ENCODE data around the gene CHN1. TPM values are rescaled to one million over a fixed set of nuclear protein-coding genes. Genes with fewer than 3 reads are reported as not detected.

The CHN1 gene
- total and polyA plus RNA-seq, 7 donors, result 2.1 to 15.6 (median 11.4) TPM

DNA sequence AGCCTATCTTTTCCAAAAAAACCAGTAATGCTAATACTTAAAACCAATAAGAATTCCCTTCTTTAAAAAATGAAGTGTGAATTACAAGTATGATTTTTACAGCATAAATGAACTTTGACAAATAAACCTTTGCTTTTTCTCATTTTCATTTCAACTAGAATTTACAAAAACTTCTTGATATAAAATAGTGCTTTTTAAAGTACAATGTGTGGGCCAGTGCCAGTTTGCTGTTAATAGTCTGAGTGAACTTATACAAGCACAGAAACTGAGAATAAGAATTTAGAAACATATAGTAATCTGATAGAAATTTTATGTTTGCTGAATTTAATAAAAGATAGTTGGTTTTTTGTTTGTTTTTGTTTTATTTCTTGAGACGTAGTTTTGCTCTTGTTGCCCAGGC, 197.2 kb downstream of the CHN1 start:
- no peak for DNase-seq
- Histone ChIP-seq H3K36me3 (peaks cover 0 to 26% (median 0%) of the 10 kb centered on the region in 4 donors), H3K4me1 (peaks cover 0 to 3% (median 0%) of the 10 kb centered on the region in 4 donors), H3K27me3 (no peaks in the 10 kb centered on the region), H3K27ac (peak overlapping the region in 1 of 4 donors; percentile 3), H3K4me3 (no peak overlapping the region), H3K9me3 (no peaks in the 10 kb centered on the region)
- TF ChIP-seq, protein P1, sequence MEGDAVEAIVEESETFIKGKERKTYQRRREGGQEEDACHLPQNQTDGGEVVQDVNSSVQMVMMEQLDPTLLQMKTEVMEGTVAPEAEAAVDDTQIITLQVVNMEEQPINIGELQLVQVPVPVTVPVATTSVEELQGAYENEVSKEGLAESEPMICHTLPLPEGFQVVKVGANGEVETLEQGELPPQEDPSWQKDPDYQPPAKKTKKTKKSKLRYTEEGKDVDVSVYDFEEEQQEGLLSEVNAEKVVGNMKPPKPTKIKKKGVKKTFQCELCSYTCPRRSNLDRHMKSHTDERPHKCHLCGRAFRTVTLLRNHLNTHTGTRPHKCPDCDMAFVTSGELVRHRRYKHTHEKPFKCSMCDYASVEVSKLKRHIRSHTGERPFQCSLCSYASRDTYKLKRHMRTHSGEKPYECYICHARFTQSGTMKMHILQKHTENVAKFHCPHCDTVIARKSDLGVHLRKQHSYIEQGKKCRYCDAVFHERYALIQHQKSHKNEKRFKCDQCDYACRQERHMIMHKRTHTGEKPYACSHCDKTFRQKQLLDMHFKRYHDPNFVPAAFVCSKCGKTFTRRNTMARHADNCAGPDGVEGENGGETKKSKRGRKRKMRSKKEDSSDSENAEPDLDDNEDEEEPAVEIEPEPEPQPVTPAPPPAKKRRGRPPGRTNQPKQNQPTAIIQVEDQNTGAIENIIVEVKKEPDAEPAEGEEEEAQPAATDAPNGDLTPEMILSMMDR (IDR thresholded peaks at IDR 0.05), result no peak
- TF ChIP-seq POLR2AphosphoS5 (IDR thresholded peaks at IDR 0.05) (no peak), EP300 (IDR thresholded peaks at IDR 0.05) (no peak), POLR2A (IDR thresholded peaks at IDR 0.05) (no peak)
- 74 to 85% methylated on average over 1 of the region's 1 CpG for WGBS, 2 donors
- intact Hi-C loops (cut with DNase I), result no loop called here

DNA sequence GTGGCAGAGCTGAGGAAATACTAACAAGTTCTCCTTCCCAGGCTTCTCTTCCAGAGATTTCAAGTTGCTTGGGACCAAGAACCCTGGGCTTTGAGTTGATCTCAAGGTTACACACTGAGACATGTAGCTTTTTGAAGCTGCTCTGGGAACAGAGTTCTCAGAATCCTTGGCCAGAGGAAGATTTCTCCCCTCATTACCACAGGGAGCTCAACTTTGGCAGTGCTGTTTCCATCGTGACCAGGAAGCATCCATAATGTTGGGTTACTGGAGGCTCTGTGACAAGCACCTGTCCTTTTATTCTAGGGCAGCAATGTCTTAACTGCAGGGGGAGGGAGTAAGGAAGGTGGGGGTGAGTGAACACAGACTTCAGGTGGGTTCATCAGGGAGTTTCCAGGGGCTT, 199.4 kb downstream of the CHN1 start:
- H3K27ac ChIP-seq, result no peak overlapping the region
- no peak for DNase-seq
- WGBS, 2 donors, result 66 to 91% methylated on average over 1 of the region's 1 CpG
- no peak for TF ChIP-seq POLR2A (IDR thresholded peaks at IDR 0.05)
- no peak for TF ChIP-seq EP300 (IDR thresholded peaks at IDR 0.05)
- TF ChIP-seq POLR2AphosphoS5 (IDR thresholded peaks at IDR 0.05), result no peak
- TF ChIP-seq, protein P1 (IDR thresholded peaks at IDR 0.05), result no peak
- no peak overlapping the region for H3K4me3 ChIP-seq
- no peaks in the 10 kb centered on the region for H3K9me3 ChIP-seq
- peaks cover 0 to 3% (median 0%) of the 10 kb centered on the region in 4 donors for H3K4me1 ChIP-seq
- peaks cover 0 to 15% (median 0%) of the 10 kb centered on the region in 4 donors for H3K36me3 ChIP-seq
- intact Hi-C loops (cut with DNase I), result no loop called here
- no peaks in the 10 kb centered on the region for H3K27me3 ChIP-seq

DNA sequence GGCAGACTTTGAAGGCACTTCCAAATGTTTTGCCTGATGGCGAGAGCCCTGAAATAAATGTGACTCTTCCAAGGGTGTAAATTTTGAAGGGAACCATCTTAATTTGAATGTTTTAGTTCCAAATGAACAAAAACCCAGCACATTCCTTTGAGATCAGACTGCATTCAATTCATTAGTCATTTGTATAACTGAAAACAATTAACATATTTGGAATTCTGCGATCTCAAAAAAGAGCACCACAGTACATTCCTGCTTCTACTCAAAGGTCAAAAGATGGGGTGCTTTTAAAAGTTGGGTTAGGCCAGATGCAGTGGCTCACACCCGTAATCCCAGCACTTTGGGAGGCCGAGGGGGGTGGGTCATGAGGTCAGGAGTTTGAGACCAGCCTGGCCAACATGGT, 202.7 kb downstream of the CHN1 start:
- Histone ChIP-seq H3K4me3 (no peak overlapping the region), H3K27me3 (no peaks in the 10 kb centered on the region), H3K27ac (no peak overlapping the region), H3K36me3 (peaks cover 0 to 21% (median 2%) of the 10 kb centered on the region in 4 donors), H3K9me3 (no peaks in the 10 kb centered on the region), H3K4me1 (peaks cover 0 to 3% (median 0%) of the 10 kb centered on the region in 4 donors)
- intact Hi-C loops (cut with DNase I), result no loop called here
- TF ChIP-seq, protein P1 (IDR thresholded peaks at IDR 0.05), result no peak
- TF ChIP-seq EP300 (IDR thresholded peaks at IDR 0.05), result no peak
- no peak for TF ChIP-seq POLR2AphosphoS5 (IDR thresholded peaks at IDR 0.05)
- no peak for TF ChIP-seq POLR2A (IDR thresholded peaks at IDR 0.05)
- 85 to 87% methylated on average over 4 of the region's 4 CpGs for WGBS, 2 donors
- DNase-seq, result no peak

DNA sequence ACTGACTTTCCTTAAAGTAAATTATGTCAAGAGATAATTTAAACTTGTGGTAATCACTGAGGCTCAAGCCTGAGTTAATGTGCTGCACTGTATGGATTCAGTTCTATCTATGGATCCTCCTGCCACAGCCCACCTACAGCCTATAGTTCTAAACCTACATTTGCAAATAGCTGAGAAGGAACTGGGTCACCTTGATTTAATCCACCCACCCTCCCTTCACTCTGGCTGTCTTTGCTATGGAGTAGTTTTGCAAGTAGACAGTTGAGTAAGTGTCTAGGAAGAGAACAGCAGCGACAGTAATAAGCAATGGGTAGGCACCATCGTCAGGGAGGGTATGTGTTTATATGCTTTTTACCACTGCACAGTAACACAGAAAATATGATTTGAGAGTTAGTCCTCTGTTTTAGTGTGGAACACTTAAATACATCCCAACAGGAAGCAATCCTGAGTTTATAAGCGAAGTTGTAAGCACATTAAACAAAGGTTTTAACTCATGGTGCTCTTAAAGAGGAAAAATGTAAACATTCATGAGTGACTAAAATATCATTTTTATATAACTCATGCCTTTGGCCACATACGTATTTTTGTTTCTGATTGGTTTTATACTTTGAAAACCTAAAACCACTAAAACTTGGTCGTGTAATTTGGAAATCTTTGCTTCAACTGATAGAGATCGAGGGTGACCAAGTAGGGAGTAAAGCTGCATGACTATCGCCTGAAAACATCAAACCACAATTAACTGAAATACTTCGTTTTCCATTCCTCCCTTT, 204.6 kb downstream of the CHN1 start:
- WGBS, 2 donors, result 65 to 77% methylated on average over 8 of the region's 8 CpGs
- Histone ChIP-seq H3K27ac (no peak overlapping the region), H3K9me3 (no peaks in the 10 kb centered on the region), H3K36me3 (peaks cover 0 to 21% (median 2%) of the 10 kb centered on the region in 4 donors), H3K27me3 (no peaks in the 10 kb centered on the region), H3K4me1 (no peaks in the 10 kb centered on the region), H3K4me3 (no peak overlapping the region)
- TF ChIP-seq POLR2AphosphoS5 (IDR thresholded peaks at IDR 0.05) (no peak), EP300 (IDR thresholded peaks at IDR 0.05) (no peak), POLR2A (IDR thresholded peaks at IDR 0.05) (no peak)
- TF ChIP-seq, protein P1 (IDR thresholded peaks at IDR 0.05), result no peak
- intact Hi-C loops (cut with DNase I), result no loop called here
- DNase-seq, result no peak

Measured in sigmoid colon (tissue), 7 donors.